ENCODE data around the gene ABCA13.

DNA sequence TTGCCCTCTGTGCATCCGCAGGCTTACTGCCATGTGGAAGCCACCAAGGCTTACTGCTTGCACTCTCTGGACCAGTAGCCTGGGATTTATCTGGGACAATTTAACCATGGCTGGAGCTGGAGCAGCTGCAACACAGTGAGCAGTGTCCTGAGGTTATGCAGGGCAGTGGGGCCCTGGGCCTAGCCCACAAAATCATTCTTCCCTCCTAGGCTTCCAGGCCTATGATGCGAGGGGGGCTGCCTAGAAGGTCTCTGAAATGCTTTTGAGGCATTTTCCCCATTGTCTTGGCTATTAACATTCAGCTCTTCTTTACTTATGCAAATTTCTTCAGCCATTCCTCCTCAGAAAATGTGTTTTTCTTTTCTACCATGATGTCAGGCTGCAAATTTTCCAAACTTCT is 439.4 kb downstream of the ABCA13 start:
- TF ChIP-seq EZH2 (IDR thresholded peaks at IDR 0.05; ENCODE audit: insufficient read depth, poor library complexity, severe bottlenecking): no peak
- TF ChIP-seq EZH2phosphoT487 (IDR thresholded peaks at IDR 0.05; ENCODE audit: insufficient read depth, low read depth): no peak

Measured in GM23248 (cell line).